Gastroesophageal sphincter (tissue), 4 donors: Measurements from ENCODE around the gene MTNR1A. TPM values are rescaled to one million over a fixed set of nuclear protein-coding genes. Genes with fewer than 3 reads are reported as not detected.

ENCODE experiments used
- ATAC-seq: fragments of 150-250 bp; one replicate; pipeline ENCODE4 v1.9.1; 2016; ENCODE audit warnings: mild to moderate bottlenecking, moderate library complexity
- H3K27ac ChIP-seq, 4 donors: fragments of 200-600 bp; sonication (generic) in 3 of 4; 1 replicate in 3 of 4; 2 replicates in 1 of 4; pipeline ENCODE4 v1.5.1; 2016 to 2019
- H3K27me3 ChIP-seq: fragments of 200-600 bp; sonication (generic); one replicate; pipeline ENCODE4 v1.5.1; 2019
- H3K36me3 ChIP-seq, 2 donors: fragments of 200-600 bp; sonication (generic); one replicate each; pipeline ENCODE4 v1.5.1; 2019; ENCODE audit warnings: control low read depth in 1 of 2
- H3K4me1 ChIP-seq, 3 donors: fragments of 200-600 bp; sonication (generic); 1 replicate in 2 of 3; 2 replicates in 1 of 3; pipeline ENCODE4 v1.5.1; 2016 to 2019; ENCODE audit warnings: control low read depth in 2 of 3
- H3K4me3 ChIP-seq, 2 donors: fragments of 200-600 bp; sonication (generic); one replicate each; pipeline ENCODE4 v1.5.1; 2019; ENCODE audit warnings: mild to moderate bottlenecking in 1 of 2, moderate library complexity in 1 of 2
- H3K9me3 ChIP-seq, 3 donors: fragments of 200-600 bp; sonication (generic); one replicate each; pipeline ENCODE4 v1.5.1; 2017 to 2019; ENCODE audit warnings: control low read depth in 2 of 3
- CTCF ChIP-seq, 4 experiments: fragments of 200-600 bp in 2 of 4; fragments of 450-650 bp in 2 of 4; sonication (generic) in 1 of 4; IDR thresholded peaks; one replicate each; pipeline ENCODE4 v1.5.1; 2017 to 2019; ENCODE audit warnings: antibody characterized with exemption in 4 of 4, mild to moderate bottlenecking in 2 of 4, moderate library complexity in 2 of 4
- EP300 ChIP-seq: sonication (generic); formaldehyde crosslinking; IDR thresholded peaks from one replicate; pipeline ENCODE4 v1.6.1; 2017; ENCODE audit warnings: antibody characterized with exemption, mild to moderate bottlenecking
- POLR2A ChIP-seq, 2 donors: fragments of 450-650 bp; IDR thresholded peaks; one replicate each; pipeline ENCODE4 v1.6.1; 2017; ENCODE audit warnings: antibody characterized with exemption in 2 of 2, mild to moderate bottlenecking in 2 of 2, moderate library complexity in 1 of 2
- POLR2AphosphoS5 ChIP-seq: sonication (generic); formaldehyde crosslinking; IDR thresholded peaks from one replicate; pipeline ENCODE4 v1.6.1; 2017; ENCODE audit warnings: antibody characterized with exemption
- WGBS, 2 donors: methylation state at CpG; one replicate each; pipeline ENCODE4 v1.1.5; 2018; ENCODE audit warnings: low coverage in 1 of 2; 5-methylcytosine and 5-hydroxymethylcytosine counted together
- total RNA-seq, 4 donors: library from RNA; depleted of rRNA; stranded (reverse); fragments of >200 nt; gene quantifications; one replicate each; pipeline ENCODE4 v1.1.0, GENCODE V29; 2016

The MTNR1A gene
- not detected for total RNA-seq

- H3K4me3 ChIP-seq = peak within 1 kb of the TSS in 1 of 2 donors; percentile 36
- TF ChIP-seq POLR2AphosphoS5 = no peak
- no peak for TF ChIP-seq EP300
- TF ChIP-seq CTCF (IDR thresholded peaks at IDR 0.05) = no peak
- TF ChIP-seq POLR2A (IDR thresholded peaks at IDR 0.05) = no peak
- ATAC-seq = no peak
These were observed at the start of gene MTNR1A for GRCh38 chr4:186554914-186555827. TSS of gene MTNR1A (minus strand) at chr4:186555567. CDS start at chr4:186555365, 202 bp downstream.

DNA sequence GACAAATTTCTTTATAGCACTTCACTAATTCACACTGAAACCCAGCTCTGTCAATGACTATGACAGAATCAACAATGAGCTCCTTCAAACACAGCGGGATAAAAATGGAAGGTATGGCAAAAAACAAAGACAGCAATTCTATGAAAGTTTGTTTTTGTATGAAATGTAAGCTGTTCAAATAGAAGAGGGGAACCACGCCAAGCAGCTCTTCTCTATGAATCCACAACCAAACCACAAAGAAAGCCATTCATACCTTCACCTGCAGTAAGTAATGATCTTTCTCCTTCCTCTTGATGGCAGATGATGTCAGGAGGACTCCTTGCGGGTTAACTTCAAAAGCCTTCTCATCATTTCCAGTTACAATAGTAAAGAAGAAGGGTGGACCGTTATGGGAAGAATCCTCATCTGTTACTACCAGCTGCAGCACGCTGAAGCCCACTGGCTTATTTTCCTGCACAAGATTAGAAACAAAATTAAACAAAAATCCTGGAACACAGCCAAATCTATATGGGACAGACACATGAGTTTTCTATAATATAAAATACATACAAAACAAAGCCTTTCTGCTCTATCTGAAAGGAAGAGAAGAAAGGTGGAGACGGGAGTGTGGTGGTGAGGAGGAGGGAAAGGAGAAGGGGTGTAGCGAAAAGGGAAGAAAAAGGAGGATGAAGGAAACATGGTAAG lies 48.9 kb upstream of the MTNR1A start:
- no peak for ATAC-seq
- Histone ChIP-seq H3K4me3 (no peak overlapping the region), H3K27ac (no peak overlapping the region), H3K9me3 (no peaks in the 10 kb centered on the region), H3K4me1 (no peaks in the 10 kb centered on the region), H3K27me3 (no peaks in the 10 kb centered on the region), H3K36me3 (peaks cover 4 to 100% of the 10 kb centered on the region in 2 donors)
- TF ChIP-seq EP300 (no peak), POLR2AphosphoS5 (no peak), CTCF (IDR thresholded peaks at IDR 0.05) (no peak), POLR2A (IDR thresholded peaks at IDR 0.05) (no peak)
- WGBS, 2 donors = 65% methylated on average over 6 to 7 of the region's 7 CpGs

More at GRCh38 chr4:186554914-186555827, at the start of gene MTNR1A:
- H3K4me1 ChIP-seq = peaks cover 0 to 14% (median 0%) of the 10 kb centered on the region in 3 donors
- H3K9me3 ChIP-seq = no peaks in the 10 kb centered on the region
- 4 to 7% methylated on average over 5 to 18 of the region's 91 CpGs for WGBS, 2 donors
- no peaks in the 10 kb centered on the region for H3K36me3 ChIP-seq
- peaks cover 50% of the 10 kb centered on the region for H3K27me3 ChIP-seq
- no peak within 1 kb of the TSS for H3K27ac ChIP-seq

- WGBS, 2 donors = 86 to 87% methylated on average over 7 to 8 of the region's 9 CpGs
- Histone ChIP-seq H3K9me3 (no peaks in the 10 kb centered on the region), H3K36me3 (peaks cover 4 to 100% of the 10 kb centered on the region in 2 donors), H3K4me1 (no peaks in the 10 kb centered on the region), H3K4me3 (no peak overlapping the region), H3K27ac (no peak overlapping the region), H3K27me3 (no peaks in the 10 kb centered on the region)
- TF ChIP-seq POLR2A (IDR thresholded peaks at IDR 0.05) (no peak), POLR2AphosphoS5 (no peak), CTCF (IDR thresholded peaks at IDR 0.05) (no peak), EP300 (no peak)
- ATAC-seq = no peak
These were observed 47.6 kb upstream of the MTNR1A start for GRCh38 chr4:186602978-186603377.

- 93 to 100% methylated on average over 2 to 5 of the region's 10 CpGs for WGBS, 2 donors
- H3K27me3 ChIP-seq = no peaks in the 10 kb centered on the region
- H3K4me1 ChIP-seq = no peaks in the 10 kb centered on the region
- H3K36me3 ChIP-seq = peaks cover 4 to 100% of the 10 kb centered on the region in 2 donors
- H3K4me3 ChIP-seq = no peak overlapping the region
- H3K9me3 ChIP-seq = no peaks in the 10 kb centered on the region
- ATAC-seq = no peak
- TF ChIP-seq POLR2A (IDR thresholded peaks at IDR 0.05) = no peak
- no peak for TF ChIP-seq EP300
- TF ChIP-seq CTCF (IDR thresholded peaks at IDR 0.05) = no peak
- no peak for TF ChIP-seq POLR2AphosphoS5
- H3K27ac ChIP-seq = no peak overlapping the region
These were observed 44.1 kb upstream of the MTNR1A start for GRCh38 chr4:186599483-186599882.
